Measurements from ENCODE around the gene NR2C1.

DNA sequence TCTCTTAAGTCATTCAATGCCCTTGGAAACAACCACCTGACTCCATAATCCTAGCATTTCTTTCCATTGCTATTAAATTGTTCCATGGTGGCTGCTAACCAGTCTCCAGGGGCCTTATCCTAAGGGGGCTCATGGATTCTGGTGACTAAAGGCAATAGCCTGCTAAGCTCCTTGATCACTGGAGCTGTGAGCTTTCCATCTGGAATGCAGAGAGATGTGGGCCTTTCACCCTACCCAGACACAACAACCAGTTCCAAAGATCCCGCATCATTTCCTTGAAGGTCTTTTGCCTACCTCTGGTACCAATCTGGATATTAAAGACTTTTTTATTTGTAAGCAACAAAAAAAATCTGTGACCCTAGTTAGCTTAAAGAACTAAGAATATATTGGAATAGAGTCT, 102.9 kb downstream of the NR2C1 start:
- TF ChIP-seq CTCF (IDR thresholded peaks at IDR 0.05) (no peak), POLR2A (IDR thresholded peaks at IDR 0.05) (no peak)

Measured in body of pancreas (tissue), 4 donors.